ELF-1 (cell line): ENCODE measurements around the gene TOP3B.

Experiments
- DNase-seq: peaks from one replicate; pipeline ENCODE4 v3.0.0-alpha.2; 2016; ENCODE audit warnings: low read depth, low spot score

TOP3B gene

DNA sequence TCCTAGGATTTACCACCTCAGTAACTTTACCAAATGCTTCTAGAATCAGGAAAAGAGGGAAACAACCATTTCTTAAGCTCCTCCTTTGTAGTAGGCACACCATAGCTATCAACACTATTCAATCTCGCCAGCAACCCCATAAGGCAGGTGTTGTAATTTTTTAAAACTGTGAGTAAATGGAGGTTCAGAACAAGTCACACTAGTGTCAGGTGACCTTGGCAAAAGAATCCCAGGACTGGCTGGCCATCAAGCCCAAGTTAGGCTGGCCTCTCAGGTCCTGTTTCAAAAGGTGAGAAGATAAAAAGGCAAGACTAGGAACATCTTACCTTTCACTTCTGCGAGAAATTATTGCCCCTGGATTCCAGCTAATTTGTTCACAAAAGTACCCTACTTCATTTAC, 713 bp downstream of the TOP3B start:
- DNase-seq, result no peak

DNA sequence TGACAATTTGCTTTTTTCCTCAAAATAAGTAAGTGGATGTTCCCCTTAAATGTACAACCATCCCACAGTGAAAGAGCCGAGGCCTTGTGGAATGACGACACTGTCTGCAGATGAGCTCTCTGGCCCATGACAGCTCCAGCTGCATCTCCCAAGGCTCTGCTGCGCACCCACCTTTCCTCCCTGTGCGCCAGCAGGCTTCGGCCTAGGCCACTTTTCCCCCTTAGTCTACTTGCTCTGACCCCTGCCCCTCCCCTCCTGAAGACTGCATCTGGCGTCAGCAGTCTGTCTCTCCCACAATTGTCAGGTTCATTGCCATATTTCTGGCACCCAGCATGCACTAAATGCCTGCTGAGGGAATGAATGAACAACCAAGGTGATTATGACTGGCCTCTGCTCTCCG, 2.0 kb downstream of the TOP3B start:
- DNase-seq, result no peak

DNA sequence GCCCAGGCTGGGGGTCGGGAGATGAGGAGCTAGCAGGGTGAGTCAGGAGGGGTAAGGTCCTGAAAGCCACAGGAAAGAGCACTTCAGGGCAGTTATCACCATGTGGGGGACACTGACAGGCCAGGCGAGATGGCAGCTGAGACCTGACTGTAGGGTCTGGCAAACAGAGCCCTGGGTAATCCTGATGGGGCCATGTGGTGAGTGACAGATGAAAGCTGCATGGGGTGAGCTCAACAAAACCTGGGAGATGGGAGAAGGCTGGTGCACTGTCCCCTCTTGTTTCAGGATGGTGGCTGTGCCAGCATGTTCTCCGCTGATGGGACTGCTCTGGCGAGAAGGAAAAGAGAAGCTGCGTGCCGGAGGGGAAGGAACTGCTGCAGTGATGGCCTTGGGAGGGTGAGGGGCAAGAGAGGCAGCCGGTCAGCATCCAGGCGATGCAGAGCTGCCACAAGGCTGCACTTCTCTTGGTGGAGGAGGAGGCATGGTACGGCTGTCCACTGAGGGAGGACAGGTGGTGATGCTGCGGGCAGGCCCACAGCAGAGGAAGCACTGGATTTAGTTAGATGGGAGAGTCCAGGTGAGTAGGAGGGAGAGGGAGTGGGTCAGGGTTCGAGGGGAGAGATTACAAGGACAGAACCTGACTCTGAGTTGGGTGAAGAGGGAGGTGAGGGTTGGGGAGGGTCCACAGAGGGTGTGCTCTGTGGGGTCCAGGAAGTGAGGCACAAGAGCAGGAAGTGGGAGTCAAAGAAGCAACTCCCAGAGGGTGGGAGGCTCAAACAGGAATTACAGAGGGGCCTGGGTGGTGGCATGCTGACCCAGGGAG, 3.8 kb downstream of the TOP3B start:
- DNase-seq, result no peak

DNA sequence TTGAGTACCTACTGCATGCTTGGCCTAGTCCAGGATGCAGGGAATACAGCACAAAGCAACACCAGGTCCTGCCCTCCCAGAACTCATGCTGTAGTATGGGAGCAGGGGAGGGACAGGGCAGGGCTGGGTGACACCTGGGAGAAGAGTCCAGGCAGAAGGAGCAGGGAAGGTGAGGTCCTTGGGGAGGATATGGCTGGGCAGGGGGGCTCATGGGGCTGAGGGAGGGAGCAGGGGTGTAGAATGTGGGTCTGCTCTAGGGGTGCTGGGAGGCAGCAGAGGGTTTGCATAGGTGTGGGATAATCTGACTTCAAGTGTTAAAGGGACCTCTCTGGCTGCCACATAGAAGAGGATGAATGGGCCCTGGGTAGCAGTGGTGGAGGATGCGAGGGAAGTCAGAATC, 4.8 kb downstream of the TOP3B start:
- no peak for DNase-seq

DNA sequence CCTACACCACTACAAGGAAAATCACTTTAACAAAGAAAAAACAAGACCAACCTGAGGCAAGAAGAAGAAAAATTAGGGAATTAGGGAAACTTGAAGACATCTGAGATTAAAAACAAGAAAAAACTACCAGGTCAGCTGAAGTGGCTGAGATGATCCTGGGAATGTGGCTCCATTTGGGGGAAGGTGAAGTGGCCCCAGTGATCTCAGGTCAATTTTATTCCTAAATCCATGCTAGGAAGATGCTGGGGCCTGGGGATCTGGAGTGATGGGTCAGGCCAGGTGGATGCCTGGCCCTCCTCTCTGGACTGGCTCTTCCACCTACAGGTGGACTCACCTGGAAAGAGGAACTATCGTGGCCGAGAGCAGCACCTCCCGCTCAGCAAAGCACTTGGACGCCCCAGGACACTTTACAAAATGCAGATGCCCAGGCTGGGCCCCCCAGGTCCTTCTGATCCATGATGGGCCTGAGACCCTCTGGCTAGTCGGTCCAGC, 6.7 kb downstream of the TOP3B start:
- no peak for DNase-seq

DNA sequence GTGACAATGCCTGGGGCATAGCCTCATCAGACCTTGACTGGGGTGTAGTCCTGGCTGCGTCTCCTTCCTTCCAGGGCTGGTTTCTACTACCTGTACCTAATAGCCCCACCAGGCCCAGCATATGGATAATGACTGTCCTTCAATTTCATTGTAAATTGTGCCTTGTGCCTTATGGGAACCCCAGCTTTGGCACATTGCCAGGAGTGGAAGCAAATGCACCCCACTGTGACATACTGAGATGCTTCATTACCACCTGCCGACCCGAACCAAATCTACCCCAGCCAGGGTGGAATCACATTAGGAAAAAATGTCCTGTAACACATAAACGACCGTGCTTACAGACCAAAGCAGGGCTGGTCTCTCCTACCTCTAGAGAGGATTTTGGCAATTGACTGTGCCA, 7.3 kb downstream of the TOP3B start:
- no peak for DNase-seq

DNA sequence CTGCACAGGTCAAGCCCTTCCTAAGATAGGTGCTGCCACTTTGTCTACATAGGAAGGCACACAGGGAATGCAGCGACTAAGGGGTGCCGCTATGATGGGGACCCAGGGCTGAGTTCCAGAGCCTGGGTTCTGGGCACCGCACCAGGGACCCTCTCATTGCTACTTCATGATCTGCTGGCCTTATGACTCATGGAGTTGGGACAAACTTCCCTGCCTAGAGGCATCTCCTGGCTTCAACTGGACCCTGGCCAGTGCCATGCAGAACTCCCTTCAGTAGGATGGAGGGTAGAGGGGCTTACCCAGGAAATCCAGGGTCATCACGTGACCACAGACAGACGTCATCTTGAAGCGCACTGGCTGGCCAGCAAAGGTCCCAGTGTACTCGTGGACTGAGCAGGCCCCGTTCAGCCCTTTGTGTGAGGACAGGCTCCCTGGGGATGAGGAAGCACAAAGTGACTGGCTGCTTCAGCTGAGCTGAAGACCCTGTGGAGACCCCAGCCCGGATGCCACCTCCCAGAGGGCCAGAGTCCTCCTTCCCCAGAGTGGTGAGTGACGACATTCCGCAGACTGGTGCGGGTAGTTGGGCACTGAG, 8.4 kb downstream of the TOP3B start:
- no peak for DNase-seq

DNA sequence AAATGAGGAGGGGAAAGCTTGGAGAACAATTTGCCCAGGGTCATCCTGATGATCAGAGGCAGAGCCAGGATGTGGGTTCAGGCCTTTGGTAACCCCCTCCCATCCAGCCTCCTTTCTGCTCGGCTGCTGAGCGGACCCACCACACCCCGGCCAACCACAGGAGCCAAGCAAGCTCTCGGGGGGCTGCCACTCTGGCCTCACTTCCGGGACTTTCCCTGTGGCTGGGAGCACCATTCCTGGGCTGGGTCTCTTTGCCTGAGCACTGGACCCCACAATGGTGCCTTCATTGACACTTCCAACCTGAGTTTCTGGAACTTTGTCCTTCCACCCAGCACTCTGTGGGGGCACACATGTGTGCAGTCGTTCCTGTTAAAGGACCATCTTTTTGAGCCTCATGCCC, 9.8 kb downstream of the TOP3B start:
- no peak for DNase-seq

DNA sequence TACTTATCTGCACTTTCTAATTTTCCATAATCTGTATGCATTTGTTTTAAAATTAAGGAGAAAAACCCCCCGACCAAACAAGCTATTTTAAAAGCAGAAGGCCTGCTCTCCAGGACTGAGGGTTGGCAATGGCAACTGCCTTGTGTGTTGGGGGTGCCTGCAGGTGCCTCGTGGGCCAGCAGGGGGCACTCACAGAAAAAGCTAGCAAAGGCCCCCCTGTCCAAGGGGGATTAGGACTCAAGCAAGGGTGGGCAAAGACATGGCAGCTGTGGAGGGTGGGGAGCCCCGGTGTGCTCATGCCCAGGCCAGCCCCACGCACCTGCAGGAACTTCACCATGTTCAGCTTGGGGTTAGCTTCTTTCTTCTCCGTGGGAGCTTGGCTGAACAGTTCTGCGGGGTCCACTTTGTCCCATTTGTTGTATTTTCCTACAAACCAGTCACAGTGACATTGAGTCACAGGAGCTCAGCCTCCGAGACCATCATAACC, 10.3 kb downstream of the TOP3B start:
- peak; percentile 69 for DNase-seq

DNA sequence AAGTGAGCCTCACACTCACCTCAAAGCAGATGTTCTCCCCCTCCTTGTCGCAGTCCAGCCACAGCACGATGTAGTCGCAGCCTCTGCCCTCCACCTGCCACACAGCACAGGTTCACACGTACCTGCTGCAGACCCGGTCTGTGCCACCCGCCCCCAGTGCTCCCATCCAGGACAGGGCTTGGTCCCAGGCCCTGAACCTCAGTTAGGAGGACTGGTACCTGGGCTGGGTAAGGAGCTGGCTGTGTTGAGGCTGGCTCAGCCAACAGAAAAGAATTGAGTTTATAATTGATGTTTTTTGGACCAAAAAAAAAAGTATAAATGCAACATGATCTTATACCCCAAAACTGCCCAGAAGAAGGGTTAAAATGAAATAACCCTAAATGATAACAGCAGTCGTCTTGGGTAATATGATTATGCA, 10.7 kb downstream of the TOP3B start:
- no peak for DNase-seq

DNA sequence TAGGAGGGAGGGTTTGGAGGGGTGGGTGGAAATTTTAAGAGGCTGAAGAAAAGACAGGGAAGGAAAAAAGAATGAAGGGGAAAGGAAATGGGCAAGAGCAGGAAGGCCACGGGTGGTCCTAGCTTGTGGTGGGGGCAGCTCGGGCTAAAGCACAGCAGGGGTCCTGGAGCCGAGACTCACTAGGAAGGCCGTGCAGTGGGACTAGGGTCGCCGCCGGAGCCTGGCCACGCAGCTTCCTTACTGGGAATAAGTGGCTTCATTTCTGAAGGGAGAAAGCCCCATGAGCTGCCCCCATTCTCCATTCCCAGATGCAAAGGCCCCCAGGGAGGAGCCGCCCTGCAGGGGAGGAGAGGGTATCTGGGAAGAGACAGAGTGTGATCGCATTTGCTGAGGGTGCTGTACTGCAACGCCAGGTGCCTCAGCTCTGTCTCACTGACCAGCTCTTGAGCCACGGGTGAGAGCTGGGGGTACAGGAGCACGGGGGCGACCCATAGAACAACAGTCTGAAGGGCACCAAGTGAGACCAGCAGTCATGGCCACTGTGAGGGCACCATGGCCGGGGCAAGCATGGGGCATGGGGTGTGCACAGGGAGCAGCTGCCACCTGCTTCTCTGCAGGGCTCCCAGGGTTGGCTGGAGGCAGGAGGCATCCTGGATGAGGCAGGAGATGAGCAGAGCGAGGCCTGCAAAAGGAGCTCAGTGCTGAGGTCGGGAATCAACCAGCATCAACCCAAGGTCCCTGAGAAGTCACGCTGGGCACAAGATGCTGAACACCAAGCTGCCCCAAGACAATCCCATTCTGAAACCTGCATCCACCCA, 11.6 kb downstream of the TOP3B start:
- no peak for DNase-seq

DNA sequence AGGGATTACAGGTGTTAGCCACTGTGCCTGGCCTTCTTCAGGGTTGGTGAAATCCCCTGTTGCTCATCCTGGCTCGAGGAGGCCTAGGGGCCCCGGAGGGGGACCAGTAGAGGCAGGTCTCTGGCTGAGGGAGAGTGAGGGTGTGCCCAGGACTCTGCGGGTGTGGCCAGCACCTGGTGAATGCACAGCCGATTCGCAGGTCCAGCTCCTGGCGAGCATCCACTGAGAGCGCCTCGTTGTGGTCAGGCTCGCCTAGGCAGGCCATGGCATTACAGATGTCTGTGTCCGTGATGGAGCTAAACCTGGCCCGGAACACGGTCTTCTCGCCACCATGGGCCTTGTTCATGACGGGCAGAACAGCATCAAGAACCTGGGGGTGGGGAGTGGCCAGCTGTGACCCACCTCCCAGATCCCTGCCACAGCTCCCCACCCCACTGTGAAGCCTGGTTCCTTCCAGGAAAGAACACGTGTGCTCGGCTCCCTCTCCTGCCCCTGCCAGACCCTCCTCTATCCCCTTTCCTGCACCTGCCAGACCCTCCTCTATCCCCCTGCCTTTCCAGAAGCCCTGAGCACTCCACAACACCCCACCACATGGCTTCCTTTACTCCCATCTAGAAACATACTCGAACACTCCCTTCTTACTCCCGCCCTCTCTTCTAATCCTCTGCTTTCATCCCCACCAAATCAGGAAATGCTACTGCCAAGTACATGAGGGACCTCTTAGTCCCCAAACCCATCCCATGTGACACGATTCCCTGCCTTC, 12.4 kb downstream of the TOP3B start:
- DNase-seq, result no peak

DNA sequence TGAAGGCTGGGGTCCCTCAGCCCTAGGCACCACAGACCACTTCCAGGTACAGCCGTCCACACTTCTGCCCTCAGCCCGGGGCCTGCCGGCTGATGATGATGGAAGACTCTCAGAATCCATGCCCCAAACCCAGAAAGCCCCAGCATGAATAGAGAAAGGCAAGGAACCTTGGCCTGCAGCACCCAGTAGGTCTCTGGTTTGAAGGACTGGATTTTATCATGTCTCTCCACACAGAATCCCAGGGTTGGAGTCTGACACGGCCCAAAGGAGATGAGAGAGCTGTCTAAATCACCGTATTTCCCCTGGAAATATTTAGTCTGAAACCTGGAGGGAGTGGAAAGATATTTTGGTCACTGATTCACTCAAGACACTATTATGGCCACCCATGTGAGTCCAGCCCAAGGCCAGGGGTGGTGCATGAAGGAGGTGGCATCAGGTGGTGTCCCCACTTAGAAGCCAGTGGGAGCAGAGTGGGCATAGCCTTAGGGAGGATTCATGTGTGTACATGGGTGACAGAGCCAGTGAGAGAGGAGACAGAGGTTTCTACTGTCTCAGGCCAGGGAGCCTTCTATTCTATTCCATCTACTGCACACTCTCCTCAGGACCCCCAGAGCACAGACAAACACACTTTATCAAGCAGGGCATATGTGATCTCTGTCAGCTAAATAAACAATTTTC, 14.0 kb downstream of the TOP3B start:
- DNase-seq, result no peak

DNA sequence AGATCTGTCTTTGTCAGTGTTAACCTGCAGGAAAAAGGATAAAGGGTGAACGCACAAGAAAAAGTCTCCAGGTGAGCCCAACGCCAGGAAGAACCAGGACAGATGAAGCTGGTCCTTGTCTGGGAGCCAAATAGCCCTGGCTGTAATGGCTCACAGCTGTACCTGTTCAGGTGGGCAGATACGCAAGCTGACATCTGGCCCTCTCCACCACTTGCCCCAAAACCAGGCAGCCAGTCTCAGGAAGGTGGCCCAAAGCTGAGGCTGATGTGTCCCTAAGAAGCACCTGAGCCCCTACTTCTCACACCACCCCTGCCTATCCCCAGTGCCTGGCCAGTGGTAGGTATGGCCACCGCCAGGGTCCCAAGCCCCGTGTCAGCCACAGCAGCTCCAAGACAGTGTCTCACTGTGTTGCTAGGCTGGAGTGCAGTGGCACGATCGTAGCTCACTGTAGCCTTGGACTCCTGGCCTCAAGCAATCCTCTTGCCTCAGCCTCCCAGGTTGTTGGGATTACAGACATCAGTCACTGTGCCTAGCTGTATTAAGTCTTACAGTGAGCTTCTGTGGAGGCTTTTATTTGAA, 14.8 kb downstream of the TOP3B start:
- DNase-seq, result no peak

DNA sequence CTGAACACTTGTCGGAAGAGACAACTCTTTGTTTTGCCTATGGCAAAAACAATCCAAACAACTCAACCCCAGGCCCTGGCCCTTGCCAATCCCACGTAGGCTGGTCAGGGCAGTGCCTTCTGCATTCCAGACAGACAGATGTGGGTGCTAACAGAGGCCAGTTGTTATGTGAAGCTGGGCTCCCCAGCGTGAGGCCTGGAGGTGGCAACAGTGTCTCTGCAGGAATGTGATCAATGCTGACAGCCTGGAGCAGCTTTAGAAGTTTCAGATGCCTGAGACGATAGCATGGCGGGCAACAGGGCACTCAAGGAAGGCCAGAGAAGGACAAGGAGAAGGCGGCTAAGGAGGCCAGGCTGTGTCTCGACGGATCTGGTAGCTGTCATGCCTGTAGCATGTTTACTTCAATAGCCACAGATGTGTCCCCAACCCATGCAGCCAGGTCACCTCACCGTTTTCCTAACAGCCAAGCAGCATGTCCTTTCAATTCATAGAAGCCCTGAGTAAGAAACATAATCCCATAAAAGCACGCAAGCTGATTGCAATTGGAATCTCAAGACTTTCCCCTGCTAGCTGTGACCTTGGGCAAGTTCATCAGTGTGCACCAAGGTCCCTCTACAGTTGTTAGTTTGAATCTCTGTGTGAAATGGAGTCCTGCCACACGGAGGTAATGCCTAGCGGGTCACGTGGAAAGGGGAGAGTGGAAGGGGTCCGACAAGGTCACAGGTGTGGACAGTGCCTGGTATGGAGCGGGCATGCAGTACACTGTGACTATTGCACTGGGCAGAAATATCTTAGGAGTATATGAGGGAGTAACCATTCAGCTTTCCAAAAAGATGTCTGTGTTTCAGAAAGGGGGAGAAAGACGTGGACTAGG, 15.7 kb downstream of the TOP3B start:
- DNase-seq, result no peak

DNA sequence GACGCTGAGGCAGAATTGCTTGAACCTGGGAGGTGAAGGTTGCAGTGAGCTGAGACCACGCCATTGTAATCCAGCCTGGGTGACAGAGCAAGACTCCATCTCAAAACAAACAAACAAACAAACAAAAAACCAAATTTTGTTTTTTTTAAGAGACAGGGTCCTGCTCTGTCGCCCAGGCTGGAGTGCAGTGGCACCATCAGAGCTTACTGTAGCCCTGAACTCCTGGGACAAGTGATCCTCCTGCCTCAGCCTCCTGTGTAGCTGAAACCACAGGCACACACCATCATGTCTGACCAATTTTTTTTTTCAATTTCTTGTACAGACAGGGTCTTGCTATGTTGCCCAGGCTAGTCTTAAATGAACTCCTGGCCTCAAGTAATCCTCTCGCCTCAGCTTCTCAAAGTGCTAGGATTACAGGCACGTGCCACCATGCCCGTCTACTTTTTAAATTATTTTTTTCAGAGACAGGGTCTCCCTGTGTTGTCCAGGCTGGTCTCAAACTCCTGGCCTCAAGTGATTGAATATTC, 16.8 kb downstream of the TOP3B start:
- DNase-seq, result no peak

DNA sequence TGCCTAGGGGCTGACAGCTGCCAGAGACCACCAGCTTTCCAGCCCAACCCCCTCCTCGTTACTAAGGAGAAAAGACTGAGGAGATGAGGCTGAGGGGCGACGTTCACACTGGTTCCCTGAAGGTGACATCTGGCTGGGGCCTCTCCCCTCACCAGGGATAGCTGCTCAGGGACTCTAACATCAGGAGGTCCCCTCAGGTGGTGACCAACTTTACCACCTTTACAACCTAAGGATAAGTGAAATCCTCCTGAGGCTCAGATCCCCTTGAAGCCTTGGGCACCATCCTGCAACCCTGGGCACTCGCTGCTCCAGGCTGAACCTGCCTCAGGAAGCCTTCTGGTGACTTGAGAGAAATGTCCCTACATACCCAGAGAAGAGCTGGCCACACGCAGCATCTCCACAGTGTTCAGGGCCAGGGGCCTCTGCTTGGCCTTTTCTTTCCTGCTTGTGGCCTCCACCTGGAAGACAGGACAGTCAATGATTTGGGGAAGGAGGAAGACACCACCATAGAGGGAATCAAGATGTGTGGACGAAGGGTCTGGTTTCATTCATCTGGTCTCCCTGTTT, 17.6 kb downstream of the TOP3B start:
- DNase-seq, result no peak

DNA sequence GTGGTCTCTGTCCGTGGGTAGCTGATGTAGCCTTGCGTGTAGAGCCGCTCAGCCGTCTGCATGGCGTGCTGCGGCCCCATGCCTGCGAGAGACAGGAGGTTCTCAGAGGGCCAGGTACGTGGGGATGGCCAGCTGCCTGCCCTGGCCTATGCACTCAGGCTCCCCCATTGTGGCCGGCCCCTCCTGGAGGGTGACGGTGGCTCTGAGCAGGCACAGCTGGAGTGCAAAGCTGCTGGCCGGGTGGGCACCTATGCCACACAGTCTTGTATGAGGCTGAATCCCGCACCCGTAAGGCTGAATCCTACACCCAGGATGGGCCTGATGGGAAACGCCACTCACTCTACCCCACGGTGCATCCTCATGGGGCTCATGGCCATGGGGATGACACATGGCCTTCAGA, 18.4 kb downstream of the TOP3B start:
- DNase-seq, result no peak

DNA sequence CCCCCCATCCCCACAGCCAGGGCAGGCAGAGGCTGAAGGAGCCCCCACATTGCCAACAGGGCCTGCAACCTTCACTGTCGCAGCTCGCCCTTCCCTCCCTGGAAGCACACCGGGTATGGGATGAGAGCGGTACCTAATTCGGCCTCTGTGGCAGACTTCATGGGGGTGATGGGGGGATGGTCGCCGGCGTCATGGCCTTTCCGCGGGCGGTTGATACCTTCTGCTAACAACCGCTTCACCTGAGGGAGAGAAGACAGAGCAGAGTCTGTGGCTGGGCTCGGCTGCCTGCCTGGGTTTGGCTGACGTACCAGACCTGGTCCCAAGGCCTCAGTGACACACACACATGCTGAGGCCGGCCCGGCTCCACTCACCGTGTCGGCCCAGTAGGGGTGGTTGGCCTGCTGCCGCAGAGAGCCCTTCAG, 18.8 kb downstream of the TOP3B start:
- DNase-seq, result no peak
